Aorta (tissue), 5 donors: ENCODE measurements around the gene NEK5. TPM values are rescaled to one million over a fixed set of nuclear protein-coding genes. Genes with fewer than 3 reads are reported as not detected.

Experiments
- ATAC-seq: fragments of 200-7000 bp; cut with Tn5 transposase; one replicate; pipeline ENCODE4 v1.9.1; 2022; ENCODE audit warnings: moderate library complexity; ENCODE audit not compliant: low FRiP score
- DNase-seq, 2 donors: peaks; one replicate each; pipeline ENCODE4 v3.0.0-alpha.2; 2020
- H3K27ac ChIP-seq, 2 donors: one replicate each; pipeline ENCODE4 v1.5.1; 2013; ENCODE audit warnings: low read length in 2 of 2, mild to moderate bottlenecking in 2 of 2, moderate library complexity in 2 of 2, control low read depth in 1 of 2, inconsistent platforms in 1 of 2, low read depth in 1 of 2
- H3K27me3 ChIP-seq, 2 donors: one replicate each; pipeline ENCODE4 v1.6.1; 2013; ENCODE audit warnings: control low read depth in 1 of 2, low read length in 1 of 2, mild to moderate bottlenecking in 1 of 2, moderate library complexity in 1 of 2; ENCODE audit not compliant: insufficient read depth in 2 of 2, control insufficient read depth in 1 of 2
- H3K36me3 ChIP-seq, 2 donors: one replicate each; pipeline ENCODE4 v1.6.1; 2013; ENCODE audit warnings: control low read depth in 1 of 2, low read length in 1 of 2, mild to moderate bottlenecking in 1 of 2; ENCODE audit not compliant: insufficient read depth in 2 of 2, control insufficient read depth in 1 of 2
- H3K4me1 ChIP-seq, 2 donors: one replicate each; pipeline ENCODE4 v1.6.1; 2013; ENCODE audit warnings: low read length in 2 of 2, control low read depth in 1 of 2, mild to moderate bottlenecking in 1 of 2, moderate library complexity in 1 of 2; ENCODE audit not compliant: insufficient read depth in 2 of 2, control insufficient read depth in 1 of 2
- H3K4me3 ChIP-seq, 2 donors: one replicate each; pipeline ENCODE4 v1.5.1; 2013; ENCODE audit warnings: low read length in 2 of 2, control low read depth in 1 of 2, mild to moderate bottlenecking in 1 of 2
- H3K9me3 ChIP-seq: one replicate; pipeline ENCODE4 v1.6.1; 2013; ENCODE audit warnings: mild to moderate bottlenecking, low read length; ENCODE audit not compliant: control insufficient read depth
- WGBS, 2 donors: extraction: QIAGEN DNeasy Blood & Tissue Kit; methylation state at CpG; one replicate each; pipeline ENCODE4 v1.1.7; 2013; 5-methylcytosine and 5-hydroxymethylcytosine counted together
- intact Hi-C, 2 donors: fragments of 100-400 bp; cut with DNase I; formaldehyde crosslinking; loops; one replicate each; pipeline versions ENCODE4 v1.14.2 to v1.15.0; 2022
- polyA plus RNA-seq, 2 donors: library from polyadenylated mRNA; stranded (reverse); fragments of 200-250 nt; gene quantifications; one replicate each; pipeline ENCODE4 v1.2.3, GENCODE V29; 2013
- total RNA-seq, 2 donors: library from RNA; stranded (reverse); fragmentation: NEBNext Ultra II Directional; extraction: Animal tissue kit (Norgen Biotek cat#: 25700); gene quantifications; one replicate each; pipeline ENCODE4 v1.2.1, GENCODE V29; 2021
- donor health status: healthy with polysubstance abuse.
- donor health status: Bipolar disorder and iron deficiency.
- donor health status: DM: no; HTN: no; CAD: no.
- donor health status: DM: no; HTN: no; CAD: no.
- donor health status: DM: yes; HTN: yes; CAD: no.

Gene NEK5
- total and polyA plus RNA-seq, 4 donors, result 0.15 to 1.4 (median 0.58) TPM; not detected in 1

GRCh38 chr13:52156724-52157261 lies 27.9 kb upstream of the NEK5 start:
- peaks cover 0 to 3% of the 10 kb centered on the region in 2 donors for H3K4me1 ChIP-seq
- no peak for ATAC-seq

GRCh38 chr13:52155177-52155576 lies 26.3 kb upstream of the NEK5 start:
- no peak overlapping the region for H3K4me3 ChIP-seq

More at GRCh38 chr13:52156724-52157261, 27.9 kb upstream of the NEK5 start:
- WGBS, 2 donors, result 65 to 70% methylated on average over 1 of the region's 1 CpG
- no peak overlapping the region for H3K27ac ChIP-seq
- H3K27me3 ChIP-seq, result no peaks in the 10 kb centered on the region
- DNase-seq, result no peak
- H3K4me3 ChIP-seq, result no peak overlapping the region
- no peaks in the 10 kb centered on the region for H3K9me3 ChIP-seq
- intact Hi-C loops, result no loop called here
- H3K36me3 ChIP-seq, result no peaks in the 10 kb centered on the region

GRCh38 chr13:52147225-52147624 lies 18.4 kb upstream of the NEK5 start:
- 90 to 98% methylated on average over 1 of the region's 1 CpG for whole genome bisulfite sequencing, 2 donors

More at GRCh38 chr13:52155177-52155576, 26.3 kb upstream of the NEK5 start:
- Histone ChIP-seq H3K27me3 (no peaks in the 10 kb centered on the region), H3K9me3 (no peaks in the 10 kb centered on the region), H3K36me3 (peaks cover 0 to 6% of the 10 kb centered on the region in 2 donors), H3K27ac (no peak overlapping the region), H3K4me1 (peaks cover 0 to 3% of the 10 kb centered on the region in 2 donors)
- no peak for DNase-seq
- ATAC-seq, result no peak
- intact Hi-C loops, result no loop called here
- 95 to 96% methylated on average over 1 of the region's 1 CpG for WGBS, 2 donors

GRCh38 chr13:52141299-52141698 lies 12.4 kb upstream of the NEK5 start:
- Histone ChIP-seq H3K36me3 (peaks cover 0 to 5% of the 10 kb centered on the region in 2 donors), H3K4me1 (no peaks in the 10 kb centered on the region), H3K4me3 (no peak overlapping the region), H3K9me3 (no peaks in the 10 kb centered on the region), H3K27ac (no peak overlapping the region), H3K27me3 (no peaks in the 10 kb centered on the region)
- DNase-seq (no peak), ATAC-seq (no peak)
- 69 to 73% methylated on average over 2 of the region's 2 CpGs for WGBS, 2 donors
- intact Hi-C loops, result no loop called here

More at GRCh38 chr13:52147225-52147624, 18.4 kb upstream of the NEK5 start:
- no peaks in the 10 kb centered on the region for H3K27me3 ChIP-seq
- no peaks in the 10 kb centered on the region for H3K9me3 ChIP-seq
- intact Hi-C loops, result no loop called here
- no peak overlapping the region for H3K27ac ChIP-seq
- DNase-seq, result no peak
- ATAC-seq, result no peak
- no peak overlapping the region for H3K4me3 ChIP-seq
- no peaks in the 10 kb centered on the region for H3K4me1 ChIP-seq
- peaks cover 0 to 6% of the 10 kb centered on the region in 2 donors for H3K36me3 ChIP-seq

GRCh38 chr13:52137489-52137888 lies 8.6 kb upstream of the NEK5 start:
- Histone ChIP-seq H3K9me3 (no peaks in the 10 kb centered on the region), H3K4me1 (no peaks in the 10 kb centered on the region), H3K36me3 (peaks cover 0 to 7% of the 10 kb centered on the region in 2 donors), H3K27me3 (no peaks in the 10 kb centered on the region), H3K27ac (no peak overlapping the region), H3K4me3 (no peak overlapping the region)
- intact Hi-C loops, result no loop called here
- no peak for DNase-seq
- no peak for ATAC-seq
- WGBS, 2 donors, result 70 to 77% methylated on average over 3 of the region's 3 CpGs

- H3K4me1 ChIP-seq, result no peaks in the 10 kb centered on the region
These were observed 7.9 kb upstream of the NEK5 start for GRCh38 chr13:52136763-52137162.

GRCh38 chr13:52130641-52131040 lies 1.8 kb upstream of the NEK5 start:
- H3K27ac ChIP-seq, result no peak overlapping the region
- ATAC-seq (no peak), DNase-seq (no peak)
- peaks cover 2 to 6% of the 10 kb centered on the region in 2 donors for H3K36me3 ChIP-seq
- intact Hi-C loops, result no loop called here
- no peaks in the 10 kb centered on the region for H3K4me1 ChIP-seq
- no peaks in the 10 kb centered on the region for H3K9me3 ChIP-seq
- H3K27me3 ChIP-seq, result no peaks in the 10 kb centered on the region
- H3K4me3 ChIP-seq, result no peak overlapping the region

More at GRCh38 chr13:52136763-52137162, 7.9 kb upstream of the NEK5 start:
- Histone ChIP-seq H3K27ac (no peak overlapping the region), H3K9me3 (no peaks in the 10 kb centered on the region), H3K27me3 (no peaks in the 10 kb centered on the region), H3K36me3 (peaks cover 0 to 7% of the 10 kb centered on the region in 2 donors), H3K4me3 (no peak overlapping the region)
- intact Hi-C loops, result no loop called here
- ATAC-seq, result no peak
- DNase-seq, result no peak

- no peaks in the 10 kb centered on the region for H3K27me3 ChIP-seq
- peak; percentile 88 for ATAC-seq
- H3K4me1 ChIP-seq, result no peaks in the 10 kb centered on the region
- no peaks in the 10 kb centered on the region for H3K9me3 ChIP-seq
- intact Hi-C loops, result loop anchor here (2.0 to 10.0 kb wide), 7 partner anchors 63 to 311 kb away; partner anchors contain the start of gene TMEM272 (in 1 of the 2)
- H3K36me3 ChIP-seq, result peaks cover 2 to 6% of the 10 kb centered on the region in 2 donors
- 1% methylated on average over 32 to 33 of the region's 33 CpGs for WGBS, 2 donors
- peak overlapping the region; percentile 49 to 61 for H3K4me3 ChIP-seq
- DNase-seq, result peak; percentile 55 to 78
- H3K27ac ChIP-seq, result no peak overlapping the region
These were observed 830 bp downstream of the NEK5 start for GRCh38 chr13:52127783-52128702.
